SW 1271 (cell line): Measurements from ENCODE around the gene ZNF684.
"Not testable (repeated sequence)": the region's sequence is repeated elsewhere in the genome, so short reads cannot be mapped to it uniquely, and the experiment has no call there.

Source experiments
- DNase-seq, 2 experiments: peaks; one replicate each; lab custom pipeline; 2025; lab: John Stamatoyannopoulos, UW

The ZNF684 gene

DNA sequence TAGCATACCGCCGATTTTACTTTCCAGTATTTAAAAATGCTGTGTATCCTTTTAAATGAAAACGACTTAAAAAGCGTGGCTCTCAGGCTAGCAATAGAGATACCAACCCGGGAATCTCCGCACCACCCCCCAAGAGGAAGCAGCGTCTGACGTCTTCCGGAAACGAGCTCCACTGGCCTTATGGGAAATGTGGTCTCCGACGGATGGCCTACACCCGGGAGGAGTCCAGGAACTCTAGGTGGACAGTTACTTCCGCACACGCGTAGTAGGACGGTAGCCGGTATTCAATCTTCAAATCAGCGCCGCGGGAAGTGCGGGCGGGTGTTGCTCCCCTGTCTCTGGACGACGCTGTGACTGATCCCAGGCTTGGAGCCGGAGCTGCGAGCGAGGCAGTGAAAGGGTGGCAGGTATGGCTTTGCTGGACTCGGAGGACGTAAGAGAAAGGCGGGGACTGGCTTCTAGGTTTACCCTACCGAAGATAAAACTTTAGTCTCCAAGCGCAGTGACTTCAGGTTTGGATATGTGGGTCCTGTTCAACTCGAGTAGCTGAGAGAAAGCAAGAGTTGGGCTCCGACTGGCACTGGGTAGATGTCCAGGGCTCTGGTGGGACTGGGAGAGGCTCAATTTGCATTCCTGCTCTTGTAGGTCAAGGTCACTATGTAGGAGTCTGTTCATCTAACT lies at the start of gene ZNF684:
Gene ZNF684, plus strand, starts transcription at position 257 of the 681 bp plus-strand sequence. CDS start 1,530 bp downstream, outside the sequence.
- peak; percentile 78 to 92 for DNase-seq

GRCh38 chr1:40495315-40495903 lies 36.0 kb upstream of the ZNF684 start:
- DNase-seq: no peak

DNA sequence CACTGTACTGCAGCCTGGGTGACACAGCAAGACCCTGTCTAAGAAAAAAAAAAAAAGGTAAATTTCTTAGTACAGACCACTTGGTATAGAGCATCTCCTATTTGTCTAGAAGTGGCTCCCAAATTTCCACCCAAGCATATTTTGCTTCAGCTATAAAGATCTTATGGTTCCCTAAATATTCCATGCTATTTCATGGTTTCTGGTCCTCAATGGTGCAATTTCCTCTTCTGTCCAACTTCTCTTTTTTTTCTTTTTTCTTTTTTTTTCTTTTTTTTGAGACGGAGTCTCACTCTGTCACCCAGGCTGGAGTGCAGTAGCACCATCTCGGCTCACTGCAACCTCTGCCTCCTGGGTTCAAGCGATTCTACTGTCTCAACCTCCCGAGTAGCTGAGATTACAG lies 28.8 kb upstream of the ZNF684 start:
- DNase-seq: not testable (repeated sequence)

DNA sequence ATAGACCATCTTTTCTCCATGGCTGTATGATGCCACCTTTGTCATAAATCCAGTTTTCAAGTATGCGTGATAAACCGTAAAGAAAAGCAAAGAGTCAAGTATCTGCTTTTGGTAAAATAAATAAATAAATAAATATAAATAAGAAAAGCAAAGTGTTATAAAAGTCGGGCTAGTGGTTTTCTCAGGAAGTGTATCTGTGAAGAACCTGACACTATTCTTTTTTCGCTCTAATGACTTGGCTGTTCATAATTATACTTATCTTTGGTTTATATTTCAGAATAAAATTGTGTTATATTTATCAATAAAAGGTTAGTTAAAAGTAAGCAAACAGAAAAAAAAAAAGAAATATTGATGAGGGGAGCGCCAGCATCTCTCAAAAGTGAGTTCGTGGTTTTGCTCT lies 23.5 kb upstream of the ZNF684 start:
- no peak for DNase-seq

GRCh38 chr1:40508375-40509341 lies 22.8 kb upstream of the ZNF684 start, which contains the start of gene EXO5:
Gene EXO5 (plus strand): TSS chr1:40508767. CDS start chr1:40514545, 5,778 bp downstream.
- DNase-seq: peak; percentile 56 to 73

DNA sequence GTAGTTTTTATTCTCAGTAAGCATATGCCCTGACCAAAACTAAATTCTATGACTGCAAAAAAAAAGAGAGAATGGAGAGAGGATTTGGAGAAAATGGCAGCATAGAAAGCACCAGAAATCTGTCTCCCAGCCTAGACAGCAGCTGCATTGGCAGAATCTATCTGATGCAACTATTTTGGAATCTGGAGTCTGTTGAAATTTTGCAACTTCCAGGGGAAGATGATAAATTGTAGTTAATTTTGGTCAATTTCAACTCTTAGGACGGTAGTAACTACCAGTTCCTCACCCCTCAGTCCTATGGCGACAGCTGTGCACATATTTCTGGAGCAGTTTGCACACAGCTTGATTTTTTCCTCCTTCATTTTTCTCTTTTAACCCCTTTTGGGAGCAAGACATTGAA lies 11.9 kb upstream of the ZNF684 start:
- no peak for DNase-seq

GRCh38 chr1:40530735-40531380 lies 579 bp upstream of the ZNF684 start:
- no peak for DNase-seq

DNA sequence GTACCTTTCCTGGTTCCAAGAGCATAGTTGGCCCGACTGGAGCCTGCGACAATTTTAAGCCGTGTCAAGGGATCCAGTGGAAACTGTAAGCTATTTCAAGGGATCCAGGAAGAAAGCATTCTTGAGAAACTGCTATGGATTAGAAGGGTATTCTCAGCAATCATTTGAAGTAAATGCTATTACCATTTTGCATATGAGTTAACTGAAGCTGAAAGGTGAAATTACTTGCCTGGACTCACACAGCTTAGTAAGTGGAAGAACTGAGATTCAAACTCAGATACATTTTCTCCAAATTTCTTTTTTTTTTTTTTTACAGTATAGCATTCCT lies 589 bp downstream of the ZNF684 start:
- no peak for DNase-seq

DNA sequence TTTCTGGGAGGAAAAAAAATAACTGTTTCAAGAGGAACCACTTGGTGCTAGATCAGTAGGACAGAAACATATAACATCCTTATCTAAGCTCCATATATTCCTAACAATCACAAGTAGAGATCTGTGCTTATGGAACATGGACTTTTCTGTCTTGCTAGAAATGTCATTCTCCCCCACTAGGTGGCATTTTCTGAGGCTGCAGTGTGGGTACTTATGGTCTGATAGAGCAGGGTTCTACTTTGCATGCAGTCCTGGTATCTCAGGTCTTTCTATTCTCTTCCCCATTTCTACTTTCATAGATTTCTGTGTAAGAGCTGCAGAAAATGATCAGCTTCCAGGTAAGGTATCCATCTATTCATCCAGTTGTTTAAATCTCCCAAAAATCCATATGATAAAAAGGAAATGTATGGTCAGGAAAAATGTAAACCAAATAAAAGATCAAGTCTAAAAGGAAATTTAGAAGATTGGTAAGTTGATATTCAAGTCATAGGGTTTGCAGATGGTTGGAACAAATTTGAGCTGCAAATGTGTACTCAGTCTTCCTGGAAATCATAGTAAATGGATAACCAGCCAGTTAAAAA lies 1.5 kb downstream of the ZNF684 start:
- peak; percentile 4 to 51 for DNase-seq

- DNase-seq: no peak
Observed at GRCh38 chr1:40534589-40534988, 3.2 kb downstream of the ZNF684 start.

- DNase-seq: no peak
Observed at GRCh38 chr1:40535732-40536131, 4.3 kb downstream of the ZNF684 start.

DNA sequence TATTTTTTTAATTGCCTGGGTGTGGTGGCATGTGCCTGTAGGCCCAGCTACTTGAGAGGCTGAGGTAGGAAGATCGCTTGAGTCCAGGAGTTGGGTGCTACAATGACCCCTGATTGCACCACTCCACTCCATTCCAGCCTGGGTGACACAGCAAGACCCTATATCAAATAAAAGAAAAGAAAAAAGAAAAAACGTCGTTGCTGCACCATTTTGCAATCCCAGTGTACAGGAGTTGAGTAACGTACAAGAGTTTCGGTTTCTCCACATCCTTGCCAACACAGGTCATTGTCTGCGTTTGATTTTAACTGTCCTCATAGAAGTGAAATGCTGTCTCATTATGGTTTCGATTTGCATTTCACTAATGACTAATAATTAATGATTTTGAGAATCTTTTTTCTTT lies 7.9 kb downstream of the ZNF684 start:
- DNase-seq: no peak

GRCh38 chr1:40546957-40547356 lies 15.5 kb downstream of the ZNF684 start:
- DNase-seq: no peak

GRCh38 chr1:40553017-40553416 lies 21.6 kb downstream of the ZNF684 start:
- no peak for DNase-seq

DNA sequence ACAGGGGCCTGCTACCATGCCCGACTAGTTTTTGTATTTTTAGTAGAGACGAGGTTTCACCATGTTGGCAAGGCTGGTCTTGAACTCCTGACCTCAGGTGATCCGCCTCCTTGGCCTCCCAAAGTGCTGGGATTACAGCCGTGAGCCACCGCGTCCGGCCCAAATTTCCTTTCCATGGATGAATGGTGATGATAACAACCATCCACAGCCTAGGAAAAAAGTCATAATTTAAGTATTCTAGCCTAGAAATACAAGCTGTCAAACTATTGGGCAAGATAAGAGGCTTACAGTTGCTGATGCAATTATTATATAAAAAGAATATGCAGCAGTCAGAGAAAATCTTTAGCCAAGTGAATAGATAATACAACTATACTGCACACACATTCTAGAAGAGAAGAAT lies 23.4 kb downstream of the ZNF684 start:
- DNase-seq: not testable (repeated sequence)

GRCh38 chr1:40556121-40556520 lies 24.7 kb downstream of the ZNF684 start:
- no peak for DNase-seq

- DNase-seq: not testable (repeated sequence)
Observed at GRCh38 chr1:40558241-40558640, 26.8 kb downstream of the ZNF684 start.

GRCh38 chr1:40562185-40562584 lies 30.7 kb downstream of the ZNF684 start:
- DNase-seq: no peak

- DNase-seq: no peak
Observed at GRCh38 chr1:40563266-40563665, 31.8 kb downstream of the ZNF684 start.

- no peak for DNase-seq
Observed at GRCh38 chr1:40564506-40564905, 33.1 kb downstream of the ZNF684 start.

DNA sequence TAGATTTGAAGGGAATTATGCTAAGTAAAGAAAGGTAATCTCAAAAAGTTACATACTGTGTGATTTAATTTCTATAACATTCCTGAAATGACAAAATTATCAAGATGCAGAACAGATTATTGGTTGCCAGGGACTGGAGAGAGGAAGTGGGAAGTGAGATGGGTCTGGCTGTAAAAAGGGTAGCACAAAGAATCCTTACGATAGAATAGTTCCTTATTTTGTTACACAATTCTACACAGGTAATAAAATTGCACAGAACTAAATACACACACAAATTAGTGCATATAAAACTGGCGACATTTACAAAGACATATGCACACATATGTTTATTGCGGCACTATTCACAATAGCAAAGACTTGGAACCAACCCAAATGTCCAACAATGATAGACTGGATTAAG lies 33.5 kb downstream of the ZNF684 start:
- no peak for DNase-seq

- DNase-seq: no peak
Observed at GRCh38 chr1:40567825-40568224, 36.4 kb downstream of the ZNF684 start.
